Activated CD8-positive, alpha-beta memory T cell treated with anti-CD3 and anti-CD28 coated beads for 48 hours (primary cell): ENCODE results near the gene ADARB1.

Experiments
- DNase-seq, 3 experiments: peaks; one replicate each; pipeline ENCODE4 v3.0.0-alpha.2; 2020; ENCODE audit warnings: low read depth in 2 of 3, low spot score in 2 of 3

Gene ADARB1

GRCh38 chr21:45039317-45040156 is 34.8 kb upstream of the ADARB1 start:
- no peak for DNase-seq

- no peak for DNase-seq
Measured at GRCh38 chr21:45040157-45040711, 34.1 kb upstream of the ADARB1 start.

GRCh38 chr21:45040739-45041138 is 33.6 kb upstream of the ADARB1 start:
- DNase-seq: no peak

GRCh38 chr21:45041351-45041805 is 33.0 kb upstream of the ADARB1 start:
- DNase-seq: no peak

- no peak for DNase-seq
Measured at GRCh38 chr21:45041984-45042663, 32.3 kb upstream of the ADARB1 start.

- no peak for DNase-seq
Measured at GRCh38 chr21:45042664-45043161, 31.7 kb upstream of the ADARB1 start.

GRCh38 chr21:45043541-45044020 is 30.8 kb upstream of the ADARB1 start:
- no peak for DNase-seq

- no peak for DNase-seq
Measured at GRCh38 chr21:45045481-45045880, 28.9 kb upstream of the ADARB1 start.

GRCh38 chr21:45047257-45047656 is 27.1 kb upstream of the ADARB1 start:
- no peak for DNase-seq

GRCh38 chr21:45048026-45048698 is 26.2 kb upstream of the ADARB1 start:
- DNase-seq: no peak

GRCh38 chr21:45048968-45049367 is 25.4 kb upstream of the ADARB1 start:
- no peak for DNase-seq

- no peak for DNase-seq
Measured at GRCh38 chr21:45049714-45050344, 24.6 kb upstream of the ADARB1 start.

GRCh38 chr21:45050345-45050796 is 24.0 kb upstream of the ADARB1 start:
- no peak for DNase-seq

- DNase-seq: no peak
Measured at GRCh38 chr21:45050797-45051489, 23.4 kb upstream of the ADARB1 start.

- DNase-seq: no peak
Measured at GRCh38 chr21:45051580-45052434, 22.6 kb upstream of the ADARB1 start.

- DNase-seq: no peak
Measured at GRCh38 chr21:45052960-45053359, 21.4 kb upstream of the ADARB1 start.

- no peak for DNase-seq
Measured at GRCh38 chr21:45053561-45054226, 20.7 kb upstream of the ADARB1 start.

- DNase-seq: no peak
Measured at GRCh38 chr21:45054227-45054926, 20.0 kb upstream of the ADARB1 start.
